ENCODE results near the gene PSRC1.

DNA sequence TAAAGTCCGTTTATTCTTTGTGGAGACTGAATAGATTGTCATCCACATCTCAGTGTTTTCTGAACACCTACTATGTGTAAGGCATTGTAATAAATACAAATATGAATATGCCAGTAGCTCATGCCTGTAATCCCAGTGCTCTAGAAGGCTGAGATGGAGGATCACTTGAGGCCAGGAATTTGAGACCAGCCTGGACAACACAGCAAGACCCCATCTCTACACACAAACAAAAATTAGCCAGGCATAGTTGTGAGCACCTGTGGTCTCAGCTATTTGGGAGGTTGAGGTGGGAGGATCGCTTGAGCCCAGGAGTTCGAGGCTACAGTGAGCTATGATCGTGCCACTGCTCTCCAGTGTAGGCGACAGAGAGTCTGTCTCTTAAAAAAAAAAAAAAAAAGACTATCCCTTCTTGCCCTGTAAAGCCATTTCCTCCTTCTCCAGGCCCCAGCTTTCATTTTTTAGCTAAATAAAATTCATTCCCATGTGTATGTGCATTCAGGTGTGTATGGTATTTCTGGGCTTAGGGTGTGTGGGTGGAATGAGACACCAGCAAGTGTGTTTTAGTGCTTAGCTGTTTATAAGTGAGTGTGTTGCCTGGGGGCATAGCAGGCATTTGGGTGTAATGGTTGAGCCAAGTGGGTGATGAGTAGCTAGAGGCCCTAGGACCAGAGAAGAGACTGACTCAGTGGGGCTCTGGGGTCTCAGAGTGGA is 25.8 kb downstream of the PSRC1 start:
- TF ChIP-seq, protein P1, sequence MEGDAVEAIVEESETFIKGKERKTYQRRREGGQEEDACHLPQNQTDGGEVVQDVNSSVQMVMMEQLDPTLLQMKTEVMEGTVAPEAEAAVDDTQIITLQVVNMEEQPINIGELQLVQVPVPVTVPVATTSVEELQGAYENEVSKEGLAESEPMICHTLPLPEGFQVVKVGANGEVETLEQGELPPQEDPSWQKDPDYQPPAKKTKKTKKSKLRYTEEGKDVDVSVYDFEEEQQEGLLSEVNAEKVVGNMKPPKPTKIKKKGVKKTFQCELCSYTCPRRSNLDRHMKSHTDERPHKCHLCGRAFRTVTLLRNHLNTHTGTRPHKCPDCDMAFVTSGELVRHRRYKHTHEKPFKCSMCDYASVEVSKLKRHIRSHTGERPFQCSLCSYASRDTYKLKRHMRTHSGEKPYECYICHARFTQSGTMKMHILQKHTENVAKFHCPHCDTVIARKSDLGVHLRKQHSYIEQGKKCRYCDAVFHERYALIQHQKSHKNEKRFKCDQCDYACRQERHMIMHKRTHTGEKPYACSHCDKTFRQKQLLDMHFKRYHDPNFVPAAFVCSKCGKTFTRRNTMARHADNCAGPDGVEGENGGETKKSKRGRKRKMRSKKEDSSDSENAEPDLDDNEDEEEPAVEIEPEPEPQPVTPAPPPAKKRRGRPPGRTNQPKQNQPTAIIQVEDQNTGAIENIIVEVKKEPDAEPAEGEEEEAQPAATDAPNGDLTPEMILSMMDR (IDR thresholded peaks at IDR 0.05): no peak
- TF ChIP-seq POLR2A (IDR thresholded peaks at IDR 0.05): no peak

All from transverse colon (tissue), 3 donors.